ENCODE measurements around the gene DIRAS3.
"Not testable (repeated sequence)": the region's sequence is repeated elsewhere in the genome, so short reads cannot be mapped to it uniquely, and the experiment has no call there.

DIRAS3 gene

DNA sequence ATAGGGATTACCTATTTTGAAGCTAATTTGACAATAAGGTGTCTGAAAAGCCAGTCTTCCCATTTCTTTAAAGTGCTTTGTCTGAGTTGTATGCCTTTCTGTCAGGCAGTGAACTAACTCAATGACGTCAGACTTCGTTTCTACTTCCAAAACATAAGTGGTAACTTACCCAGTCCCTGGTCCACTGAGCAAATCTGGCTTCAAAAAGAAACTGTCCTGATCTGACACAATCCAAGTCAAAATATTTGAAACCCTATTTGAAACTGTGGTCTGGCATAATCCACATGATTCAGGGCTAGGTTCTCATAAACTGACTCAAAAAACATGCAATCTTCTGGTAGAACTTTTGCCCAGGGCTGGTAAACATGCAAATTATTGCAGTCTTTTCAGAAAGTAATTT, 34.0 kb downstream of the DIRAS3 start:
- no peak for DNase-seq

DNA sequence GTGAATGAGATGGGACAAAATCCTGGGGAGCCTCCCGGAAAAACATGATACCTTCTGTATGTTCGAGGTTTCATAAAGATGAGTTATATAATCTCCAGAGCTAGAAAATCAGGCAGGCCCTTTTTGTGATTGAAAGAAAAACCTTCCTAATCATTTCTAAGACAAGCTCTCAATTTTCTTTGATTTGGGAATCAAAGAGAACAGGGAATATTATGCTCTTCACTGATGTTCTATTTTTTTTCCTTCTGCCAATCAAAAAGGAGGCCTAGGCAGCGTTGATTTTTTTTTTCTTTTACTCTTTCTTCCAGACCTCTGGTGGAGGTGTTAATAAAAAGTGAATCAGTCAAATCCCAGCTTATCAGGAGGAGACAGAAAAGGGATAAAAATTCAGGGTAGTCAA, 34.5 kb downstream of the DIRAS3 start:
- no peak for DNase-seq

DNA sequence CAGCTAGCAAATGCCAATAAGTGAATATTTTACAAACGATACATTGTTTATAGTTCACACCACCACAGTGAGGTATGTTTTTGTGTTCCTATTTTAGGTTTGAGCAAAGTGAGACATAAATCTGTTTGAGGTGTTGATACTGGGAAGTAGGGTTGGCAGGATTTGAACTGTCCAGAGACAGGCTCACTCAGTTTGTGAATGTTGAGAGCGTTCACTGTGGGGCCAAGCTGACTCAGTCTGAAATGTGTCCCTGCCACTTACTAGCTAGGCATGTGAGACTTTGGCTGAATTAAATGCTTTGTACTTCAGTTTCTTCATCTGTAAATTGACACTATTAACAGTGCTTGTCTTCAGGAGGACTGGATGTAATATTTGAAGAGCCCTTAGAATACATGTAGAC, 35.1 kb downstream of the DIRAS3 start:
- no peak for DNase-seq

DNA sequence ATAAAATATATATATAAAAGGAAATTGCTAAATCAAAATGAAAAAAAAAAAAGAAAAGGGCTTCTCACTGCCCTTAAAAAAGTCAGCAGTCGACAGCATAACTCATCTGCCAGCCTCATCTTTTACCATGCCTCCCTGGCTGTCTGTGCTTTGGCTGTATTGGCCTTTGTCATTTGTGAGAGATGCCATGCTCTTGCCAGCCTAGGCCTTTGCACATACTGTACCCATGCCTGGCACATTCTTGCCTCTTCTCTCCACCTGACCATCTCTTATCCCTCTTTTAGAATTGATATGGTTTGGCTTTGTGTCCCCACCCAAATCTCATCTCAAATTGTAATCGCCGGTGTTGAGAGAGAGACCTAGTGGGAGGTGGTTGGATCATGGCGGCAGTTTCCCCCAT, 37.1 kb downstream of the DIRAS3 start:
- no peak for DNase-seq

DNA sequence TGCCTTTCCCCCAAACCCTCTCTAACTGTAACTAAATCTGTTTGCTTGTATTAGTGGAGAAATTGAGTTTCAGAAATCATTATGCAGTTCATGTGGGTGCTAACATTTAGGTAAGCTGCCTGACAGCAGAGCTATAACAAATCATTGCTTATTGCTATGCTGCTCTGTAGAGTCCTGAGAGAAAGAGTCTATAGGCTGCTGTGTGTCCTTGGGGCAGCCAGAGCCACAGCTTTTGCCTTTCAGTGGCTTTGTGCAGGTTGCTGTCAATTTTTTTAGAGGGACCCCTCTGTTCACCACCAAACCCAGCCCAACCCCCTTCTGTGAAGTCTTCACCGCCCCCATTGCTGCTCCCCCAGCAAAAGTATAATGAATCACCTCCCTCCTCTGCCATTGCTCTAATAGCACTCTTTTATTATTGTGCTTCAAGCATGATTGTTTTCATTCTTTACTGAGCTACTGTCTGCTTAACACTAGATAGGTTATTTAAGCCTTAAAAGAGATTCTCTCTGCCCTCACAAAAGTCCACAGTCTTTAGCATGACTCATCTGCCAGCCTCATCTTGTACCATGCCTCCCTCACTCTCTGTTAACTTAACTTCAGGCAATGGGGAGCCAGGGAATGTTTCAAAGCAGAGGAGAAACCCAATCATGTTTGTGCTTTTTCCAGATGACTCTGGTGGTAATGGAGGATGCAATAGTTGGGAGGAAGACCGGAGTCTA, 38.6 kb downstream of the DIRAS3 start:
- DNase-seq = no peak

DNA sequence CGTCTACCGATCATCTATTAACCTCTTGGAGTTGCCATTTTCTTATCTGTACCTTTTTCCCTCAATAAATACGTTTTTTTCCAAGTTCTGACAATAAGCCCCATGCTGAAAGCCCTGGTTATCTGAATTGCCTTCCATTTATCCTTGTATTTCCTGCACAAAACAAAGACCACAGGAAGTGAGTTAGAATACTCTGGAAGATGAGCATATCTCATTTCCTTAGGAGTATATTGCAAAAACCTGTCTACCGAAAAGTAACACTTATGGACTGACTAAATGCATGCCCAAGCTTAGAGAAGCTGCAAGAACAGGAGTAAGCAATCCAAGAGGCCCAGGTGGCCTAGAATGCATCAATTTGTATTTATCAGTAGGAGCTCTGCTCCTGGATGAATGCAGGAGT, 39.9 kb downstream of the DIRAS3 start:
- no peak for DNase-seq

DNA sequence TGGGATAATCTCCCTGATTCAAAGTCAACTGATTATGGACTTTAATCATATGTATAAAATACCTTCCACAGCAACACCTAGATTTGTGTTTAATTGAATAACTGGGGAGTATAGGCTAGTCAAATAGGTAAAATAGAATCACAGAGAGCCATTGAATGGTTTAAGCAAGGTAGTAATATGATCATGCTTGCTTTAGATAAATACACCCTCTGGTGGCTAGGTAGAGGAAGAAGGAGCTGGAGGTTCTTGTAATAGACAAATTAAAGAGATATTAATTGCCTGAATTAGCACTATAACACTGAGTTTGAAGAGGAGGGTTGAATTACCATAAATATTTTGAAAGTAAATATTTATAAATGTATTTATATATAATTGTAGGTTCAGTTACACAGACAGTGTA, 40.3 kb downstream of the DIRAS3 start:
- no peak for DNase-seq

DNA sequence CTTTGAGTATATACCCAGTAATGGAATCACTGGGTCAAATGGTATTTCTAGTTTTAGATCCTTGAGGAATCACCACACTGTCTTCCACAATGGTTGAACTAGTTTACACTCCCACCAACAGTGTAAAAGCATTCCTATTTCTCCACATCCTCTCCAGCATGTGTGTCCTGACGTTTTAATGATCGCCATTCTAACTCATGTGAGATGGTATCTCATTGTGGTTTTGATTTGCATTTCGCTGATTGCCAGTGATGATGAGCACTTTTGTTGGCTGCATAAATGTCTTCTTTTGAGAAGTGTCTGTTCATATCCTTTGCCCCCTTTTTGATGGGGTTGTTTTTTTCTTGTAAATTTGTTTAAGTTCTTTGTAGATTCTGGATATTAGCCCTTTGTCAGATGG, 46.8 kb downstream of the DIRAS3 start:
- not testable (repeated sequence) for DNase-seq

DNA sequence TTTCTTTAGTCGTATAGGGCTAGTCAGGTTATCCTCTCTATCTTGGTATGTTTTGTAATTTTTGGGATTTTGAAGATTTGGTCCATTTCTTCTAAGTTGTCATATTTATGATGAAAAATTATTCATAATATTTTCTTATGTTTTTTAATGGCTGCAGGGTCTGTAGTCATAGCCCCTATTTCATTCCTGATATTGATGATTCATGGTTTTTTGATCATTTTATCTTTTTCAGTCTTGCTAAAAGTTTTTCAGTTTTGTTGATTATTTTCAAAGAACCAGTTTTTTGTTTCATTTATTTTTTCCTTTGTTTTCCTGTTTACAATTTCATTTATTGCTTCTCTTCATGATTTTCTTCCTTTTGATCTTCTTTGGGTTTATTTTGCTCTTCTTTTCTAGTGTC, 50.2 kb downstream of the DIRAS3 start:
- no peak for DNase-seq

DNA sequence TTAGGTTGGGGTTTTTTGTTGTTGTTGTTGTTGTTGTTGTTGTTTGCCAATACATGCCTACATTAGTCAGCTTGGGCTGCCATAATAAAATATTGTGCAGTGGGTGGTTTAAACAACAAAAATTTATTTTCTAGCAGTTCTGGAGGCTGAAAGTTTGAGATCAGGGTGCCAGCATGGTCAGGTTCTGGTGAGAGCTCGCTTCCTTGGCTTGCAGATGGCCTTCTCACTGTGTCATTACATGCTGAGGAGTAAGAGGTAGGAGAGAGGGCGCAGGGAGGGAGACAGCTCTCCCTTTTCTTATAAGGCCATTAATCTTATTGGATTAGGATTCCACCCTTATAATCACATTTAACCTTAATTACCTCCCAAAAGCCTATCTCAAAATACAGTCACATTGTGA, 52.7 kb downstream of the DIRAS3 start:
- no peak for DNase-seq

Measured in activated T-cell treated with anti-CD3 and anti-CD28 coated beads for 4 hours (primary cell).